ENCODE results near the gene ANO10. TPM values are rescaled to one million over a fixed set of nuclear protein-coding genes. Genes with fewer than 3 reads are reported as not detected.
"Not testable (repeated sequence)": the region's sequence is repeated elsewhere in the genome, so short reads cannot be mapped to it uniquely, and the experiment has no call there.

Gene ANO10
- total RNA-seq, 4 donors from 2014 or later = 20.9 to 70.5 (median 48.0) TPM

DNA sequence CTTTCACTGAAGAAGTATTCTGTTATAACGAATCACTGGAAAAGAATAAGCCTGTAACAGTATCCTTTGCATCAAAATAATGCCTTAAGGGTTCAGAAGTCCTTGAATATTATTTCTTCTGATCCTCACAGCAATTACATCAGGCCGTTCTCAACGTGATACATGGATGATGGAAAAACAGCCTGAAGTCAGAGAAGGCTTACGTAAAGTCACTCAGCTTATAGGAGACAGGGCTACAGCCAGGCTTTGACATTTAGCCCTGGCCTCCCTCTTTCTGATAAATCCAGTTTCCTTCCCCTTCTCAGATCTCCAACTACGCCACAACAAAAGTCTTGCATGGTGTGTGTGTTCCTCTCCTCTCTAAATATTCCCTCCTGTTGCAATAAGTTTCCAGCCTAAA lies 131.9 kb downstream of the ANO10 start:
- TF ChIP-seq POLR2AphosphoS5 (IDR thresholded peaks at IDR 0.05) (no peak), EP300 (IDR thresholded peaks at IDR 0.05; ENCODE audit: low read depth) (no peak), POLR2A (IDR thresholded peaks at IDR 0.05) (no peak)
- TF ChIP-seq, protein P1, sequence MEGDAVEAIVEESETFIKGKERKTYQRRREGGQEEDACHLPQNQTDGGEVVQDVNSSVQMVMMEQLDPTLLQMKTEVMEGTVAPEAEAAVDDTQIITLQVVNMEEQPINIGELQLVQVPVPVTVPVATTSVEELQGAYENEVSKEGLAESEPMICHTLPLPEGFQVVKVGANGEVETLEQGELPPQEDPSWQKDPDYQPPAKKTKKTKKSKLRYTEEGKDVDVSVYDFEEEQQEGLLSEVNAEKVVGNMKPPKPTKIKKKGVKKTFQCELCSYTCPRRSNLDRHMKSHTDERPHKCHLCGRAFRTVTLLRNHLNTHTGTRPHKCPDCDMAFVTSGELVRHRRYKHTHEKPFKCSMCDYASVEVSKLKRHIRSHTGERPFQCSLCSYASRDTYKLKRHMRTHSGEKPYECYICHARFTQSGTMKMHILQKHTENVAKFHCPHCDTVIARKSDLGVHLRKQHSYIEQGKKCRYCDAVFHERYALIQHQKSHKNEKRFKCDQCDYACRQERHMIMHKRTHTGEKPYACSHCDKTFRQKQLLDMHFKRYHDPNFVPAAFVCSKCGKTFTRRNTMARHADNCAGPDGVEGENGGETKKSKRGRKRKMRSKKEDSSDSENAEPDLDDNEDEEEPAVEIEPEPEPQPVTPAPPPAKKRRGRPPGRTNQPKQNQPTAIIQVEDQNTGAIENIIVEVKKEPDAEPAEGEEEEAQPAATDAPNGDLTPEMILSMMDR (IDR thresholded peaks at IDR 0.05) = no peak
- no peaks in the 10 kb centered on the region for H3K4me1 ChIP-seq
- H3K4me3 ChIP-seq = no peak overlapping the region
- no peaks in the 10 kb centered on the region for H3K27me3 ChIP-seq
- no peaks in the 10 kb centered on the region for H3K9me3 ChIP-seq
- WGBS, 2 donors (ENCODE audit: low coverage in 1 of 2) = 77 to 82% methylated on average over 5 of the region's 5 CpGs
- intact Hi-C loops (cut with DNase I; ENCODE audit: low total_unique reads) = no loop called here
- in situ Hi-C loops (cut with MboI; ENCODE audit: low pct_ligation_motif_present in 1 of 4, low pct_unique_long_range_greater_than_20kb in 1 of 4, low sequenced_read_pairs in 3 of 4) = loop anchor here in 1 of 4 donors (10.0 kb wide), 1 partner anchor 525 kb away; no protein-coding TSS in a partner anchor
- DNase-seq = no peak
- no peak overlapping the region for H3K27ac ChIP-seq
- no peaks in the 10 kb centered on the region for H3K36me3 ChIP-seq

DNA sequence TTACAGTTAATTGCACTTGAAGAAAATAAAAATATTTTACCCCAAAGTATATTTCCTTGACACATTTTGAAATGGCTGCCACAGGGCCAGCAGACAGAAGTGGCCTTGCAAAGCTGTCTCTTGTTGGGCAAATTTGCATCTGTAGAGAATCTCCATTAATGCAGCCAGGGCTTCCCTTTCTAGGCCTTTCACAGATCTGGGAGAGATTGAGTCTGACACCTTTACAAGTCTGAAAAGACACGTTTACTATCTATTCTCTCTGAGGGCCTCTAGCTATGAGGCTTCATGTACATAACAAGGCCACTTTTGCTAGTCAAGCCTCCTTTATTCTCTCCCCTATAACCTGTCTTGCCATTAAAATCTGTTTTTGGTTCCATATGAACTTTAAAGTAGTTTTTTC lies 135.9 kb downstream of the ANO10 start:
- DNase-seq = no peak
- Histone ChIP-seq H3K27ac (no peak overlapping the region), H3K4me1 (no peaks in the 10 kb centered on the region), H3K9me3 (no peaks in the 10 kb centered on the region), H3K27me3 (no peaks in the 10 kb centered on the region), H3K36me3 (no peaks in the 10 kb centered on the region), H3K4me3 (no peak overlapping the region)
- TF ChIP-seq EP300 (IDR thresholded peaks at IDR 0.05; ENCODE audit: low read depth) (no peak), POLR2A (IDR thresholded peaks at IDR 0.05) (no peak), POLR2AphosphoS5 (IDR thresholded peaks at IDR 0.05) (no peak)
- TF ChIP-seq, protein P1 (IDR thresholded peaks at IDR 0.05) = no peak
- in situ Hi-C loops (cut with MboI; ENCODE audit: low pct_ligation_motif_present in 1 of 4, low pct_unique_long_range_greater_than_20kb in 1 of 4, low sequenced_read_pairs in 3 of 4) = no loop called here
- WGBS, 2 donors (ENCODE audit: low coverage in 1 of 2) = 89 to 93% methylated on average over 1 of the region's 1 CpG
- intact Hi-C loops (cut with DNase I; ENCODE audit: low total_unique reads) = no loop called here

DNA sequence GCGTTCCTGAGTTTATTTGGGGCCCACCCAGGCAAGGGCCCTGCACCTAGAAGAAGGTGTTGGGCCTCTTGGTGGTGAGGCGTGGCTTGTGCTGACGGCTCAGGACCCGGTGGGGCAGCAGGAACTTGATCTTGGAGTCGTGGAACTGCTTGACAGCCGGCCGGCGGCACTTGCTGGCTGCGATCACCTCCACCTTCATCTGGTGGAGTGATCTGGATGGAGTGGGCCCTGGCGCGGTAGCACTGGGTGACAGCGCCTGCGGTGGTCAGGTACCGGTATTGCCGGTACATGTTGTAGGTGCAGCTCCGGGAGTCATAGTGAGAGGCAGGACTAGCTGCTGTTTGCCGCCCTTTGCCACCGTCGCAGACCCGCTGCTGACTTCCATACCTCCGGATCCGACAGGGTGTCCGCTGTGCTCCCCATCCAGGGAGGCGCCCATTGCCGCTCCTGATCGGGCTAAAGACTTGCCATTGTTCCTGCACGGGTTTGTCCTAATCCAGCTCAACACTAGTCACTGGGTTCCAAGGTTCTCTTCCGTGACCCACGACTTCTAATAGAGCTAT lies 136.8 kb downstream of the ANO10 start:
- no peak for DNase-seq
- no peaks in the 10 kb centered on the region for H3K36me3 ChIP-seq
- H3K4me1 ChIP-seq = no peaks in the 10 kb centered on the region
- no peak overlapping the region for H3K27ac ChIP-seq
- 92 to 94% methylated on average over 6 to 29 of the region's 29 CpGs for WGBS, 2 donors (ENCODE audit: low coverage in 1 of 2)
- intact Hi-C loops (cut with DNase I; ENCODE audit: low total_unique reads) = no loop called here
- no peaks in the 10 kb centered on the region for H3K9me3 ChIP-seq
- TF ChIP-seq POLR2A (IDR thresholded peaks at IDR 0.05) (no peak), POLR2AphosphoS5 (IDR thresholded peaks at IDR 0.05) (no peak), EP300 (IDR thresholded peaks at IDR 0.05; ENCODE audit: low read depth) (no peak)
- TF ChIP-seq, protein P1 (IDR thresholded peaks at IDR 0.05) = no peak
- H3K4me3 ChIP-seq = no peak overlapping the region
- in situ Hi-C loops (cut with MboI; ENCODE audit: low pct_ligation_motif_present in 1 of 4, low pct_unique_long_range_greater_than_20kb in 1 of 4, low sequenced_read_pairs in 3 of 4) = no loop called here
- no peaks in the 10 kb centered on the region for H3K27me3 ChIP-seq

DNA sequence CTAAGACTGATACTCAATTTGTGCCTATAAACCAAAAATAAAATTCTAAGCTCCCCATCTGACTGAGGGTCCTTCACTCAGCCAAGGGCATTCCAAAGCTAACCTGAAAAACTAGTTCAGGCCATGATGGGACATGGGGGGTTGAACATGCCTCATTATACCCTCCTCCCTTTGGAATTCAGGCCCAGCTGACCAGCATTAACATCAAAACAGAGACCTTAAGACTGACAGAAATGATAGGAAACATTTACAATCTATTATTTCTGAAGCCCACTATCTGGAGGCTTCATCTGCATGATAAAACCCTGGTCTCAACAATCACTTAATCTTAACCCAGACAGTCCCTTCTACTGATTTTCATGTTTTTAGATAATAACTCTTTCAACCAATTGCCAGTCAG lies 140.4 kb downstream of the ANO10 start:
- no peak for TF ChIP-seq POLR2AphosphoS5 (IDR thresholded peaks at IDR 0.05)
- TF ChIP-seq, protein P1 (IDR thresholded peaks at IDR 0.05) = no peak
- no peak for TF ChIP-seq POLR2A (IDR thresholded peaks at IDR 0.05)
- TF ChIP-seq EP300 (IDR thresholded peaks at IDR 0.05; ENCODE audit: low read depth) = no peak
- no peak overlapping the region for H3K4me3 ChIP-seq
- H3K4me1 ChIP-seq = no peaks in the 10 kb centered on the region
- no peak for DNase-seq
- no peaks in the 10 kb centered on the region for H3K9me3 ChIP-seq
- intact Hi-C loops (cut with DNase I; ENCODE audit: low total_unique reads) (no loop called here), in situ Hi-C loops (cut with MboI; ENCODE audit: low pct_ligation_motif_present in 1 of 4, low pct_unique_long_range_greater_than_20kb in 1 of 4, low sequenced_read_pairs in 3 of 4) (no loop called here)
- no peaks in the 10 kb centered on the region for H3K36me3 ChIP-seq
- no peak overlapping the region for H3K27ac ChIP-seq
- no peaks in the 10 kb centered on the region for H3K27me3 ChIP-seq

DNA sequence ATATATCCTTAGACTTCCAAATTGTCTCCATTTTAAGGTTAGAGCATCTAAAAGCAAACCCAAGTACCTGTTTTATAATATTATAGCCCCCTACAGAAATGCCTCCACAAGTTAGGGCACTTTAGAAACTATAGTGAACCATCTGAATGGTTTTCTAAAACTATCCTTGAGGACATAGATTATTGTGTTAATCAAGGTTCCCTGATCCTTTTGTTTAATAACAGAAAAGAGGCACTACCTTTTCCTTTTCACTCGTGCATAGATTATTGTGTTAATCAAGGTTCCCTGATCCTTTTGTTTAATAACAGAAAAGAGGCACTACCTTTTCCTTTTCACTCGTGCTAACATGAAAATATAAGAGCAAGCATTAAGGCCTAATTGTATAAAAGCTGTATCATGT lies 143.0 kb downstream of the ANO10 start:
- H3K27me3 ChIP-seq; in situ Hi-C loops (cut with MboI; ENCODE audit: low pct_ligation_motif_present in 1 of 4, low pct_unique_long_range_greater_than_20kb in 1 of 4, low sequenced_read_pairs in 3 of 4): not testable (repeated sequence)
- 74 to 78% methylated on average over 2 of the region's 2 CpGs for WGBS, 2 donors (ENCODE audit: low coverage in 1 of 2)

More for the DNA sequence above, 143.0 kb downstream of the ANO10 start:
- H3K27ac ChIP-seq; H3K4me1 ChIP-seq; DNase-seq; intact Hi-C loops (cut with DNase I; ENCODE audit: low total_unique reads); H3K36me3 ChIP-seq; H3K9me3 ChIP-seq; H3K4me3 ChIP-seq: not testable (repeated sequence)
